ENCODE data around the gene C8A.

The C8A gene

GRCh38 chr1:56838759-56839158 is 15.8 kb upstream of the C8A start:
- no peak for DNase-seq

GRCh38 chr1:56843544-56843943 is 11.1 kb upstream of the C8A start:
- DNase-seq: no peak

GRCh38 chr1:56844545-56845136 is 10.0 kb upstream of the C8A start:
- no peak for DNase-seq

- DNase-seq: no peak
Observed at GRCh38 chr1:56845343-56845742, 9.3 kb upstream of the C8A start.

GRCh38 chr1:56849750-56850149 is 4.8 kb upstream of the C8A start:
- no peak for DNase-seq

- no peak for DNase-seq
Observed at GRCh38 chr1:56850411-56850810, 4.2 kb upstream of the C8A start.

GRCh38 chr1:56850922-56851321 is 3.7 kb upstream of the C8A start:
- no peak for DNase-seq

- no peak for DNase-seq
Observed at GRCh38 chr1:56852476-56852875, 2.1 kb upstream of the C8A start.

- DNase-seq: no peak
Observed at GRCh38 chr1:56855190-56855589, 593 bp downstream of the C8A start.

GRCh38 chr1:56856186-56856585 is 1.6 kb downstream of the C8A start:
- DNase-seq: no peak

GRCh38 chr1:56859287-56859686 is 4.7 kb downstream of the C8A start:
- DNase-seq: no peak

GRCh38 chr1:56863265-56863992 is 8.8 kb downstream of the C8A start:
- no peak for DNase-seq

- peak; percentile 13 for DNase-seq
Observed at GRCh38 chr1:56864430-56864829, 9.8 kb downstream of the C8A start.

GRCh38 chr1:56866656-56867055 is 12.1 kb downstream of the C8A start:
- peak; percentile 50 for DNase-seq

GRCh38 chr1:56867491-56867890 is 12.9 kb downstream of the C8A start:
- no peak for DNase-seq

GRCh38 chr1:56868761-56869160 is 14.2 kb downstream of the C8A start:
- DNase-seq: no peak

GRCh38 chr1:56872597-56872996 is 18.0 kb downstream of the C8A start:
- DNase-seq: no peak

GRCh38 chr1:56873213-56873612 is 18.6 kb downstream of the C8A start:
- no peak for DNase-seq

GRCh38 chr1:56874689-56875088 is 20.1 kb downstream of the C8A start:
- no peak for DNase-seq

GRCh38 chr1:56877973-56878372 is 23.4 kb downstream of the C8A start:
- DNase-seq: no peak

- DNase-seq: no peak
Observed at GRCh38 chr1:56880774-56881173, 26.2 kb downstream of the C8A start.

- no peak for DNase-seq
Observed at GRCh38 chr1:56881417-56881816, 26.8 kb downstream of the C8A start.

- no peak for DNase-seq
Observed at GRCh38 chr1:56890229-56890628, 35.6 kb downstream of the C8A start.

- DNase-seq: no peak
Observed at GRCh38 chr1:56894014-56894413, 39.4 kb downstream of the C8A start.
